Hindlimb muscle (tissue), 1 donor: Measurements from ENCODE around the gene TRIM26. TPM values are rescaled to one million over a fixed set of nuclear protein-coding genes. Genes with fewer than 3 reads are reported as not detected.

ENCODE experiments used
- DNase-seq: peaks from one replicate; pipeline ENCODE4 v3.0.0-alpha.2; 2013
- polyA plus RNA-seq: library from polyadenylated mRNA; unstranded; fragments of 120-200 nt; gene quantifications from one replicate; pipeline ENCODE4 v1.2.1, GENCODE V29; 2013; ENCODE audit not compliant: insufficient read length

Gene TRIM26
- polyA plus RNA-seq, 1 donor, result 15.2 TPM

DNA sequence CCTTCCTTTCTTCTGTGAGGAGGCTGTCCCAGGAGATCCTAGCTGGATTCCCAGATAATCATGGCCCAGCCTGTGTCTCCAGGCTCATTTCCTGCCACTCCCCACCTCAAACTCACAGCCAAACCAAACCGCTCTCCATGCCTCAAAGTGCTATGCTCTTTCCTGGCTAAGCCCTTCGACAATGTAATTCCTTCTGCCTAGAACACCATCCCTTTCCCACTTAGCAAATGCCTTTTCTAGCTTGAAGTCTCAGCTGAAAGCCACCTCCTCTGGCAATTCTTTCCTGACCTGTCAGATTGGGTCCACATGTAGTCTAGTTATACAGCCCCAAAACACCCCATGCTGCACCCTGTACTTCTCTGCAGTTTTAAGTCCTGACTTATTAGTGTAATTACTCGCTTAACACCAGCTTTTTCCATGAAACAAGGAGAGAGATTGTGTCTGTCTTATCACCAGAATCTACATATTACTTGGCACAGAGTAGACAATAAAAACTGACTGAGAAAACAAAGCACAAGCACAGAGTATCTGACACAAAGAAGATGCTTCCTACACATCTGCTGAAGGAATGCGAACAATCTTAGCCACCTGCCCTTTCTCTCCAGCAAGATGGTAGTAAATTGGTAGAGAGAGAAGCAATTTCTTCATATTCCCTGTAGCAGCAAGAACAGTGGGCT is 5.4 kb downstream of the TRIM26 start:
- no peak for DNase-seq

DNA sequence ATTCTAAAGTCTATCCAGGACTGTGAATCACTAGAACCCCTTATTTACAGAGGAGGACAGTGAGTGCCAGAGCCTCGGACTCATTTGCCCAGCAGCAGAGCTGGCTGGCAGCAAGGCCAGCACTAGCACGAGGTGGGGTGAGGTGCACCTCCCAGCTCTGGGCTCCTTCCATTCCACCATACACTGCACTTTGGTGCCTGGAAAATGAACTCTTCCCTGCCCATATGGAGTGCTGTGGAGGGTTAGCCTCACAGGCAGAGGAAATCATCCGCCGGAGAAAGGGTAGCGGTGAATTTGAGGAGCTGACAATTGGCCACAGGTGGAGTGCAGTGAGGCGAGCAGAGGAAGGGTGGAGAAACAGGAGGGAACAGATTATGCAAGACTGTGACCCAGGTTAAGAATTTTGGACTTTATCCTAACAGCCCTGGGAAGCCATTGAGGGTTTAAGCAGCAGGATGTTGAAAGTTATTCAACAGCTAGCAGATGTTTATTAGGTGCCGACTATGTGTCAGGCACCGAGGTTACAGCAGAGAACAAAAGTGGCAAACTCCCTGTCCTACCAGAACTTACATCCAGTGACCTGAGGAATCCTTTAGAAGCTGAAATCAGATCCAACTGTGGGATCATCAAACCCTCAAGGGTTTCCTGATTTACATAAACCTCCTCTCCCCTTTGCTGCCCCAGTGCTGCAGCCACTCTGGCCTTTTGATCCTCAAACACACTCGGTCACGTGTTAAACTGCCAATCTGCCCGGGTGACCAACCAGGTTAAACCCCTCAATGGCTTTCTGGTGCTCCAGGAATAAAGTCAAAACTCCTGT is 6.2 kb downstream of the TRIM26 start:
- DNase-seq, result no peak

DNA sequence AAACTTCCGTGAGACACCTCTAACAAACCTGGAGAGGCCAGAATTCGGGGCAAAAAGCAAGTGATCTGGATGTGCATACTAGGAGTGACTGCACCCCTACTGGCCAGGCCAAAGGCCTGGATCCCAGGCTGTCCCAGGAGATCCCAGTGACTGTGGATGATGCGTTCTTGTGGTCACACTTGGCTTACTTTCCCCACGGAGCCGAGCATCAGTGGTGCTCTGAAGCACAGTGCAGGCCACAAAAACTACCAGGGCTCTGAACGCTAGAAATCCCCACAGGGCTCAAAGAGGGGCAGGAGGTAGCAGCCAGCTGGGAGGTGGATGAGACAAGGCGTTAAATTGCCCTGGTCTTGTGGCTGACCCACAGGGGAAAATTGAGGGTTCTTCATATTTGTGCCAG is 7.1 kb downstream of the TRIM26 start:
- DNase-seq, result no peak

DNA sequence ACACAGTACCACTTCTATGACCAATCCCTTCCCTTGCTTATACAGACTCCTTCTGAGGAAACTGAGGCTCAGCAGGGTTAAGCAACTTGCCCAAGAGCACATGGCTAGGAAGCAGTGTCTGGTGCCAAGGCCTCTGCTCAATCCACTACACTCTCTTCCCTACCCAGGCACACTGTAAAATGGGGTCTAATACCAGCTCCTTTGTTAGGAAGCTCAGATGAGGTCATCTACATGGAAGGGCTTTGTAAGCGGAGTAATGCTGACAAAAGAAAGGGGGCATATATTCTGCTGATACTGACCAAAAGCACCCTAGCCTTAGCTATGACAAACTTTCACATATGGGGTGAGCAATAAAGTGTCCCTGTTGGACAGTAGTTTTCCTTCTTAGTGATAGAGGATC is 9.1 kb downstream of the TRIM26 start:
- no peak for DNase-seq

DNA sequence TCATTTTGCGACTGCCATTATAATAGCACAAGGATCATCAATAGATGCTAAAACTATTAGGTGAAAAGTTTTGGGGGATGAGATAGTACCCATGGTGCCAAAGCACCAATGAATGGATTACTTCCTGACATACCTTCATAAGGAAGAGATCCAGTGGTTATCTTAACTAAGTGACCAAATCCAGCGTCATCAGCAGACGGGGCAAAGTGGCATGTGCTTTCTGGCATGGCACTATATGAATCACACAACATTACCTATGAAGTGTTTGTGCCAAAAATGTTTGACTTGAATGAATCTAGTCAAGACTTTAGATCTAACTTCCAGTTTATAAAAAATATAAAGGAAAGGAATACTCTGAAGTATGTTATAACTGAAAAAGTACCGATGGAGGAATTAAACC is 10.8 kb downstream of the TRIM26 start:
- DNase-seq, result no peak

DNA sequence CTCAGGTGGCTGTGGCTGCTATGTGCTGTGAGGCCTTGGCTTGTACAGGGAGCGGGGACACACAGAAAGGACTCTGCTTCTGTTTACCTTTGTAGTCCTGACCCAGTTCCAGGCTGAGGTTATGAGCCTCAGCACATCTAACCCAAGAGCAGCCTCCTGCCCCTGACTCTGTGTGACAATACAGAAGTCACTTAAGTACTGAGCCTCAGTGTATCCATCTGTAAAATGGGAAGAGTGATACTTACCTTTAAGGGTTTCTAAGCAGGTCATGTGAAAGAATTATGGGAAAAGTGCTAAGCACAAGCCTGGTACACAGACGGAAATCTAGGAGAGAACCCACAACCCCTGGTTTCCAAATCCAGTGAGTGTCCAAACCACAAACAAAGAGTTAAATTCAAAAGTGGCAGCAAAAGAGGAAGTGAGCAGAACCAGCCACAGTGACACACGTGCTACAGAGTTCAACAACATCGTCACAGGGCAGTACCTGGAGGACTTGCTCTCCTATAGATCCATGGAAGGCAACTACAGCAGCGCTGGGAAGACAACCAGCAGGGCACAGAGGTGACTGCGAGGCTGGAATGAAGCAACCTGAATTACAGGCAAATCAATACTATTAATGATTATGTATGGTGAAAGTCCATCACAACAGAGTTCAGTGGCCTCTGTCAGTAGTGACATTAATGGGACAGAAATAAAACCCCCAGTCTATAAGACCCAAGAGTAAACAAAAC is 12.5 kb downstream of the TRIM26 start:
- no peak for DNase-seq

DNA sequence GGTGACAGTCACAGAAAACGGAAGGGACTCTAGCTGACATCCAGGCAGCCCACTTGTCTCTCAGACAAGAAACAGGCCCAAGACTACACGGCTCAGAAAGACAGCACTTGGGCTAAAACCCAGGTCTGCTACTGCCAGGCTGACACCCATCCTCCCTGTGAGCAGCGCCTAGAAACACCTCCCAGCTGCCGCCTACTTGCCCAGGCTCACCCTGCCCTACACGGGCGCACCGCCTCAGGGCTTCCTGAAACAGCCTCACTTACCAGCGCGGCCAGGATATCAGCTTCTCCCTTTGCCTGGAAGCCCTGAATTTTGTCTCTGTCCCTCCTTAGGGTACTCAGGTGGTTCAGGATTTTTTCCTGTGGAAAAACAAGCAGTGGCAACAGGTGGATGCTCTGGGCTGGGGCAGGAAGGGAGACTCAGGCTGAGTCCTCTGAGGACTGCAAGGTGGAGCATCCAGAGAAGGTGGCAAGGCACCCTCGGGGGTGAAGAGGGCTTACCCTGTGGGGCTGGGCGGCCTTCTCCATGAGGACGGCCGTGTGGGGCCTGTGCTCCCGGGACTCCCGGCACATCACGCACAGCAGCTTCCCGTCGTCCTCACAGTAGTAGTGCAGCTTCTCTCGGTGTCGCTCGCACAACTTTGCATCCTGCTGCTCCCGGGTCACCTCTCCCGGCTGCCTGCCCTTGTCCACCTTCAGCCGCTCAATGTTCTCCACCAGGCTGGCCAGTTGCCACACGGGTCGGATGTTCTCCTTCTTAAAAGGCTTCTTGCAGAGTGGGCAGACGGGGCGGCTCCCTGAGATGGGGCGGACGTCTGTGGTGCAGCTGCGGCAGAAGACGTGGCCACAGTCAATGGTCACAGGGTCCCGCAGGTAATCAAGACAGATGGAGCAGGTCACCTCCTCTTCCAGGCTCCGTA is 14.8 kb downstream of the TRIM26 start:
- no peak for DNase-seq

DNA sequence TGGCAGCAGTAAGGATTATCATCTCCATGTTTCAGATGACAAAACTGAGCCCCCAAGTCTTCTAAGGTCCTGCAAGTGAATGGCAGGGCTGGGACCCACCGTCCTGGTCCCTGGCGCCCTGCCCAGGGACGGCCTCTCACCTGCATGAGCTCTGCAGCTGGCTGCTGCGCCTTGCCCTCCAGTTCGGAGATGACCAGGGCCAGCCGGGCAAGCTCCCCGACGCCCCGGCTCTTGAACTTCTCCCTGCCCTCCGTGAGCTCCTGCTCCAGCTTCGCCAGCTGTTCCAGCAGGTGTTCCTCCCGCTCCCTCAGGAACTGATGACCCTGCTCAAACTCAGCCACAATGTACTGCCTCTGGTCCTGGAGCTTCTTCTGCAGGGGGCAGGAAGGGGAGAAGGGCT is 16.8 kb downstream of the TRIM26 start:
- no peak for DNase-seq

DNA sequence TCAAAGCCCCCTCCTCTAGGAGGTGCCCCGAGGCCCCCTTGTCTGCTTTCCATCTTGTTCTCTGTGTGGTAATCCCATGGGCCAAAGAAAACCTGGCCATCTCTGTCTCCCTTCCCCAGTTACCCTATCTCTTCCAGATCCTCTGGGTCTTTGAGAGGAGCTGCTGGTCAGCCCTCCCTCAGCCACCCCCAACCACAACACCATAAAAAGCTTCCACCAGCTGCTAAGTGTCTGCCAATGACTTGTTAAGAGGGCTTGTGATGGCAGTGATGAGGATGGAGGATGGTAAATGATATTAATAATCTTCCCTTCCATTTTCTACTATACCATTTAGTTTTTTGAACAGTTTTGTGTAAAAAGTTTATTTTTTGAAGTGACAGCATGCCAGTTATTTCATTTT is 17.3 kb downstream of the TRIM26 start:
- DNase-seq, result no peak

DNA sequence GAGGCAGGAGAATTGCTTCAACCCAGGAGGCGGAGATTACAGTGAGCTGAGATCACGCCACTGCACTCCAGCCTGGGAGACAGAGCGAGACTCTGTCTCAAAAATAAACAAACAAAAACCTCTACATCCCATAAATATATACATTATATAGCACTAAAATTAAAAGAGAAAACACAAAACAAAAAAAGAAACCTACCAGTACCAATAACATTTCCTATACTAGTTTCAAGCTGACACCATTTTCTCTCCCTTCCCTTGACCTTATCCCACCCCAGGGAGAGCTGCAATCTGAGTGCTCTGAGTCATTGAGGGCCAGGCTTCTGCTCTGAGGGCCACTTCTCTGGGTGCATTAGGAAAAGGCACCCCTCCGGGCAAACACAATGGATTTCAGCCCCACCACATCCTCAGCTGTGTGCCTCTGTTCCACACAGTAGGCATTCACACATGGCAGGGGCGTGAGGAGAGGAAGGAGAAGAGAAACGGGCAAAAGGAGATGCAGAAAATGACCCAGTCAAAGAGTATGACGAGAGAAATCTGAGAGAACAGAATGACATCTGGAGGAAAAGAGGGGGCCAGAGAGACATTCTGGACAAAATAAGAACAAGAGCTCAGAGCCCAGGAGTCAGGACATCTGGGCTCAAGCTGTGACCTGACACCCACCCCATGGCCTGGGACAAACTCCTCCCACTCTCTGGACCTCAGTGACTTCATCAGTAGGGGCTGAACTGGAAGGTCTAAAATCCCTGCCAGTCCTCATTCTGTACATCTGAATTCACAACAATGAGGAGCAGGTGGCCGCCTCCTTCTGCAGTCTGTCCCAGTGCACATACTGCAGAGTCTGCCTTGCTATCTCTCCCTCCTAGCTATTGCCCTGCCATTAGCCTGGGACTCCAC is 18.2 kb downstream of the TRIM26 start:
- no peak for DNase-seq

DNA sequence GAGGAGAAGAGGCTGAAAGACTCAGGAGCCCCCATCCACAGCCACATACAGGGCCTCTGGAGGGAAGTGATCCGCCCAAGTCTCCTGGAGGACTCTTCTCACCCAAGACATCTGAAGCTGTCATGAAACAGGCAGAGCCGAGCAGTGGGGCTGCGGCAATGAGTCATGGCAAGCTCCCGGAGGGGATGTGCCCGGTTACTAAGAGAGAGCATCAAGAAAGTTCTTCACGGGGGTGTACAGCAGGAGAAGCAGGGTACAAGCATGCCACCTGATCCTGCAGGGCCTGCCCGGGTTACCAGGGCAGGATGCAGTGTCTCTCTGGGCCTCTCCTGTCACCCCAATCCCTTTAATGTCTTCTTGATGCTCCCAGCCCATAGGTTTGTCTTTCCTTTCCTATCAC is 21.1 kb downstream of the TRIM26 start:
- DNase-seq, result no peak

DNA sequence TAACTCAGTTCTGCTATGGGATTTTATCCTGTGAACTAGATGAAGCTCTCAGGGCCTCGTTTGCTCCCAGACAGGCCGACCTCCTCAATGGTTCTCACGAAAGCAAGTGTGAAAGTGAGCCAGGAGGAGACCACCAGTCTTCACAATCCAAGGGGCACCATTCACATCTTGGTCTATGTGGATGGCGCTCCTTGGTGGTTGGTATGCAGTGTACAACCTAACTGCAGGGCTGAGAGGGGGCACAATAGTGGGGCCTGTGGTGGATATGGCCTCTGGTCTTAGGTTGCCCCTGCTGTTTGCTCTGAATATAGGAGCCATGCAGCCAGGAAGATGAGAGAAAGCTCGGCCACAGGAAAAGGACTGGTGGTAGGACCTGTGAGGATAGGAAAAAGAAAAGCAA is 24.7 kb downstream of the TRIM26 start:
- no peak for DNase-seq

DNA sequence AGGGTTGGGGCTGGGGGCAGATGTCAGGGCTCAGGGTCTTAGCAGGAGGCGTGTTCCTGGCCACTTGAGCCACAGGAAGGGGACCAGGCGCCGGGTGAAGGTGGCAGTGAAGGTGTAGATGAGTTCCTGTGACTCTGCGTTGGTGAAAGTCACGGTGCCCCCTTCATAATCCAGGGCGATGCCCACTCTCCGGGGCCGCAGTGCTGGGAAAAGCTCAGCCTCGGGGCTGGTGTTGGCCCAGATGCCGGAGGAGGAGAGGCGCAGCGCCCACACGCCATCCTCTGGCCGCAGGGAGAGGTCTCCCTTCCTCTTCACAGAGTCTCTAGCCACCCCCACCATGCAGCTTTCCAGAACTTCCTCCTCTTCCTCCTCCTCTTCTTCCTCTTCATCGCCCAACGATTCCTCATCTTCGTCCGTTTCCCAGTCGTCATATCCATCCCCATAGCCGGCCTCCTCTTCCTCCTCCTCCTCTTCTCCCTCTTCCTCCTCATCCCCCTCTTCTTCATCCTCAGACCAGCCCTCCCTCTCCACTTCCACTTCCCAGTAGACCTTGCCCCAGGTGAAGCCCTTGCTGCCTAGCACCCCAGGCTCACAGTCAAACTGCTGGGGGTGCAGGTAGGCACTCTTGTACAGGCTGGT is 27.2 kb downstream of the TRIM26 start:
- DNase-seq, result no peak

DNA sequence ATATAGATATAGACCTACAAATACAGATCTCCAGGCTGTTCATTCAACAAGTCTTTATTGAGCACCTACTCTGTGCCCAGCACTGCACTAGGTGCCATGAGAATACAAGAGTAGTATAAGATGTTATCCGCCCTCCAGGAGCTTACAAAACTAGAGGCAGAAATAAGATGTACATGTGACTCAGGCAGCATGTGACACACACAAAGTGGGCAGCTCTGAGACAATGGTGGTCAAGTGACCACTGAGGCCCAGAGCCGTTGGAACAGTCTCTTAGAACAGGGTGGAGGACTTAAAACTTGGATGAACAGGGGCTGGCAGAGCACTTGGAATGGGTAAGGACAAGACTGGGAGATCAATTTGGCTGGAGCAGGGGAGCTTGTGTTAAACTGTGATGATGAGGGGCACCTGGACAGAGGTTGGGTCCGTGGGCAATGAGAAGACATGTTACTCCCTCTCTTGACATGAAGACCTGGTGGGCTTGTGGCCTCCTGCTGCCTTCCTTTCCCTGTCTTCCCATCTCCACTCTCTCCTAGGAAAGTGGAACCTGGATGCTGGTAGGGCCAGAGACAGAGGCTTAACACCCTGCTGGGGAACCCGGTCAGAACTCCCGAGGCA is 28.7 kb downstream of the TRIM26 start:
- no peak for DNase-seq

DNA sequence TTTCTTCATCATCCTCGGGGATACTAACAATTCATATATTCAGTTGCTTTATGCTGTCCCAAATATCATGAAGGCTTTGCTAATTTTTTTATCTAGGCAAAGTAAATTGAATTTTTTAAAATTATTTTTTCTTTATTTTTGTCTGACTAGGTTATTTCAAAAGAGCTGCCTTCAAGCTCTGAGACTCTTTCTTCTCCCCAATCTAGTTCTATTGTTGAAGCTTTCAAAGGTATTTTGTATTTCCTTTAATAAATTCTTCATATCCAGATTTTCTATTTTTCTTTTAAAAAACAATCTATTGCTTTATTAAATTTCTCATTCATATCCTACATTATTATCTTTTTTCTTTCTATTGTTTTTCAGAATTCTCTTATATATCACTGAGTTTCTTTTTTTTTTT is 33.1 kb downstream of the TRIM26 start:
- no peak for DNase-seq

DNA sequence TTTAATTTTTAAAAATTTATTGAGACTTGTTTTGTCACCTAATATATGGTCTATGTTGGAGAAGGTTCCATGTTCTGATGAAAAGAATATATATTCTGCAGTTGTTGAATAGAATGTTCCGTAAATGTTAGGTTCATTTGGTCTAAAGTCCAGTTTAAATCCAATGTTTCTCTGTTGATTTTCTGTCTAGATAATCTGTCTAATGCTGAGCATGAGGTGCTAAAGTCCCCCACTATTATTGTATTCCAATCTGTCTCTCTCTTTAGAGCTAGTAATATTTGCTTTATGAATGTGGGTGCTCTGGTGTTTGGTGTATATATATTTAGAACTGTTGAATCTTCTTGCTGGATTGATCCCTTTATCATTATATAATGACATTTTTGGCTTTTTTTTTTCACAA is 34.4 kb downstream of the TRIM26 start:
- DNase-seq, result no peak

DNA sequence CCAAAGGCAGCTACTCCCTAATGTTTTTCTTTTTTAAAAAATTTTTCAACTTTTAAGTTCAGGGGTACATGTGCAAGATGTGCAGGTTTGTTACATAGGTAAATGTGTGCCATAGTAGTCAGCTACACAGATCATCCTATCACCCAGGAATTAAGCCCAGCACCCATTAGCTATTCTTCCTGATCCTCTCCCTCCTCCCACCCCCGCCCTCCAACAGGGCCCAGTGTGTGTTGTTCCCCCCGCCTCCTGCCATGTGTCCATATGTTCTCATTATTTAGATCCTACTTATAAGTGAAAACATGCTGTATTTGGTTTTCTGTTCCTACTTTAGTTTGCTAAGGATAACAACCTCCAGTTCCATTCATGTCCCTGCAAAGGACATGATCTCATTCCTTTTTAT is 37.4 kb downstream of the TRIM26 start:
- no peak for DNase-seq

DNA sequence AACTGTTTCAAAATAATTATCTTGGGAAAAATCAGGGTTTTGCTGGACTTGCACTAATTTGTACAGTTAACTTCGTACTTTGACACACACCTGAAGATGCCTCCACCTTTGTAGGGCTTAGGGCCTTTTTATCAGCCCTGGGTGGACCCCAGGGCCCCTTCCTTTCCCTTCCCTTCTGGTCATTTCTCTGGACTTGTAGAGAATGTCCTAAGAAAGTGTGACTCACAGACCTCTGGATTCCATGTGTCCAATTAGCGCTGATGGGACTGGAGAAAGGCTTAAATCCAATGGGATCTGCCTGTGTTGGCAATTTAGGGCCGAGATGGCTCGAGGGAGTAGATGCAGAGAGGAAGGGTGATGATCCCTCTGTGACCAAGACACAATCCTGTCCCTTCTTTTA is 40.5 kb downstream of the TRIM26 start:
- DNase-seq, result no peak

DNA sequence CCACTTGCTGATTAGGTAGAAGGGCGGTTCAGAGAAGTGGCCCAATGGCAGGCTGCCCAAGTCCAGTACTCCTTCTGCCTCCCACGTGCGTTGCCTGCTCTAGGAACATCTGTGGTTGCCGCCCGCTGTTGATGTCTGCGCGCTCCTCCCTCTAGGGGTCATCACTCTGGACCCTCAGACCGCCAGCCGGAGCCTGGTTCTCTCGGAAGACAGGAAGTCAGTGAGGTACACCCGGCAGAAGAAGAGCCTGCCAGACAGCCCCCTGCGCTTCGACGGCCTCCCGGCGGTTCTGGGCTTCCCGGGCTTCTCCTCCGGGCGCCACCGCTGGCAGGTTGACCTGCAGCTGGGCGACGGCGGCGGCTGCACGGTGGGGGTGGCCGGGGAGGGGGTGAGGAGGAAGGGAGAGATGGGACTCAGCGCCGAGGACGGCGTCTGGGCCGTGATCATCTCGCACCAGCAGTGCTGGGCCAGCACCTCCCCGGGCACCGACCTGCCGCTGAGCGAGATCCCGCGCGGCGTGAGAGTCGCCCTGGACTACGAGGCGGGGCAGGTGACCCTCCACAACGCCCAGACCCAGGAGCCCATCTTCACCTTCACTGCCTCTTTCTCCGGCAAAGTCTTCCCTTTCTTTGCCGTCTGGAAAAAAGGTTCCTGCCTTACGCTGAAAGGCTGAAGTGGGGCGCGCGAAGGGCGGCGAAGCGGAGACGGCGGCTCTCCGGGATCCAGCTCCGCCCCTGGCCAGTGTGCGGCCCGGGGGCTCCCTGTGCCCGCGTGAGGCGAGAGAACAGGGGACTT is 41.3 kb downstream of the TRIM26 start:
- DNase-seq, result no peak
